Activated gamma-delta T cell treated with Interleukin-2 at 50 U/mL for 16 hours (primary cell): ENCODE results near the gene STK17A.
"Not testable (repeated sequence)": the region's sequence is repeated elsewhere in the genome, so short reads cannot be mapped to it uniquely, and the experiment has no call there.

Experiments
- DNase-seq: peaks from one replicate; pipeline ENCODE4 v3.0.0-alpha.2; 2020

Gene STK17A

GRCh38 chr7:43569424-43569823 is 13.5 kb upstream of the STK17A start:
- no peak for DNase-seq

GRCh38 chr7:43570688-43571365 is 12.1 kb upstream of the STK17A start:
- no peak for DNase-seq

GRCh38 chr7:43572516-43573049 is 10.3 kb upstream of the STK17A start:
- no peak for DNase-seq

GRCh38 chr7:43573832-43574231 is 9.1 kb upstream of the STK17A start:
- not testable (repeated sequence) for DNase-seq

GRCh38 chr7:43575506-43575905 is 7.4 kb upstream of the STK17A start:
- no peak for DNase-seq

GRCh38 chr7:43576241-43576640 is 6.7 kb upstream of the STK17A start:
- no peak for DNase-seq

- DNase-seq = no peak
Observed at GRCh38 chr7:43577485-43577951, 5.4 kb upstream of the STK17A start.

- DNase-seq = peak; percentile 60
Observed at GRCh38 chr7:43583424-43584194, 701 bp downstream of the STK17A start.

- DNase-seq = no peak
Observed at GRCh38 chr7:43584195-43584586, 1.3 kb downstream of the STK17A start.

- DNase-seq = not testable (repeated sequence)
Observed at GRCh38 chr7:43584733-43585132, 1.8 kb downstream of the STK17A start.

- DNase-seq = no peak
Observed at GRCh38 chr7:43585562-43585961, 2.7 kb downstream of the STK17A start.

- no peak for DNase-seq
Observed at GRCh38 chr7:43586251-43586900, 3.5 kb downstream of the STK17A start.

- DNase-seq = no peak
Observed at GRCh38 chr7:43588477-43589132, 5.7 kb downstream of the STK17A start.

- no peak for DNase-seq
Observed at GRCh38 chr7:43589133-43589478, 6.2 kb downstream of the STK17A start.

GRCh38 chr7:43589728-43590127 is 6.8 kb downstream of the STK17A start:
- no peak for DNase-seq

- DNase-seq = no peak
Observed at GRCh38 chr7:43590862-43591557, 8.1 kb downstream of the STK17A start.

GRCh38 chr7:43591558-43592180 is 8.8 kb downstream of the STK17A start:
- DNase-seq = no peak

- DNase-seq = no peak
Observed at GRCh38 chr7:43592326-43592725, 9.4 kb downstream of the STK17A start.

- DNase-seq = no peak
Observed at GRCh38 chr7:43593010-43593409, 10.1 kb downstream of the STK17A start.

- DNase-seq = no peak
Observed at GRCh38 chr7:43594020-43594419, 11.1 kb downstream of the STK17A start.

GRCh38 chr7:43596426-43596825 is 13.5 kb downstream of the STK17A start:
- DNase-seq = not testable (repeated sequence)

- no peak for DNase-seq
Observed at GRCh38 chr7:43600056-43600455, 17.1 kb downstream of the STK17A start.
